ENCODE results near the gene HOXA9. TPM values are rescaled to one million over a fixed set of nuclear protein-coding genes. Genes with fewer than 3 reads are reported as not detected.
A peak's percentile ranks its signal among the peaks of the same experiment; 100 is the strongest.

Gene HOXA9
- total RNA-seq, 1 donor from 2014 or later, result 46.5 TPM

- H3K36me3 ChIP-seq (ENCODE audit: control insufficient read depth, insufficient read depth, low read length), result peaks cover 4% of the 10 kb centered on the region
- H3K27me3 ChIP-seq (ENCODE audit: control insufficient read depth, insufficient read depth, low read length), result no peaks in the 10 kb centered on the region
Observed at GRCh38 chr7:27160546-27161213, 4.7 kb downstream of the HOXA9 start.

GRCh38 chr7:27160145-27160545 lies 5.2 kb downstream of the HOXA9 start:
- Histone ChIP-seq H3K4me3 (ENCODE audit: low read depth, low read length) (peak overlapping the region; percentile 72), H3K36me3 (ENCODE audit: control insufficient read depth, insufficient read depth, low read length) (peaks cover 4% of the 10 kb centered on the region), H3K27me3 (ENCODE audit: control insufficient read depth, insufficient read depth, low read length) (no peaks in the 10 kb centered on the region)
- no peak for DNase-seq (ENCODE audit: low read depth)
- TF ChIP-seq CTCF (IDR thresholded peaks at IDR 0.05; ENCODE audit: insufficient read depth, low read length, poor library complexity, severe bottlenecking), result no peak

More at GRCh38 chr7:27160546-27161213, 4.7 kb downstream of the HOXA9 start:
- H3K4me3 ChIP-seq (ENCODE audit: low read depth, low read length), result peak overlapping the region; percentile 72
- TF ChIP-seq CTCF (IDR thresholded peaks at IDR 0.05; ENCODE audit: insufficient read depth, low read length, poor library complexity, severe bottlenecking), result peak; percentile 94
- no peak for DNase-seq (ENCODE audit: low read depth)

GRCh38 chr7:27159266-27160144 lies 5.8 kb downstream of the HOXA9 start:
- Histone ChIP-seq H3K27me3 (ENCODE audit: control insufficient read depth, insufficient read depth, low read length) (no peaks in the 10 kb centered on the region), H3K4me3 (ENCODE audit: low read depth, low read length) (peak overlapping the region; percentile 76)
- no peak for DNase-seq (ENCODE audit: low read depth)

GRCh38 chr7:27158436-27159265 lies 6.7 kb downstream of the HOXA9 start:
- Histone ChIP-seq H3K27me3 (ENCODE audit: control insufficient read depth, insufficient read depth, low read length) (no peaks in the 10 kb centered on the region), H3K4me3 (ENCODE audit: low read depth, low read length) (peak overlapping the region; percentile 76)
- no peak for DNase-seq (ENCODE audit: low read depth)

More at GRCh38 chr7:27159266-27160144, 5.8 kb downstream of the HOXA9 start:
- H3K36me3 ChIP-seq (ENCODE audit: control insufficient read depth, insufficient read depth, low read length), result peaks cover 4% of the 10 kb centered on the region
- no peak for TF ChIP-seq CTCF (IDR thresholded peaks at IDR 0.05; ENCODE audit: insufficient read depth, low read length, poor library complexity, severe bottlenecking)

More at GRCh38 chr7:27158436-27159265, 6.7 kb downstream of the HOXA9 start:
- no peak for TF ChIP-seq CTCF (IDR thresholded peaks at IDR 0.05; ENCODE audit: insufficient read depth, low read length, poor library complexity, severe bottlenecking)
- peaks cover 2% of the 10 kb centered on the region for H3K36me3 ChIP-seq (ENCODE audit: control insufficient read depth, insufficient read depth, low read length)

All from kidney epithelial cell (primary cell).